Fibroblast of the aortic adventitia (primary cell): ENCODE measurements around the gene CAPN10. TPM values are rescaled to one million over a fixed set of nuclear protein-coding genes. Genes with fewer than 3 reads are reported as not detected.

Experiments used
- DNase-seq: peaks from one replicate; pipeline ENCODE4 v3.0.0-alpha.2; 2010; ENCODE audit warnings: low read depth
- H3K4me3 ChIP-seq: 2 replicates; pipeline ENCODE4 v1.5.1; 2011; ENCODE audit warnings: low read depth, mild to moderate bottlenecking, control low read depth, low read length, moderate library complexity
- CTCF ChIP-seq: IDR thresholded peaks from 2 replicates; pipeline ENCODE4 v1.5.1; 2011; ENCODE audit warnings: mild to moderate bottlenecking, low read length, control low read depth, inconsistent platforms; ENCODE audit not compliant: insufficient read depth
- total RNA-seq: library from RNA; depleted of rRNA; stranded (reverse); fragments of >200 nt; gene quantifications from 2 replicates; pipeline ENCODE4 v1.2.3, GENCODE V29; 2012; ENCODE audit warnings: low replicate concordance

The CAPN10 gene
- total RNA-seq, 1 donor: 14.3 TPM

GRCh38 chr2:240572141-240573031, 14.1 kb upstream of the CAPN10 start:
- no peak for TF ChIP-seq CTCF
- no peak overlapping the region for H3K4me3 ChIP-seq
- no peak for DNase-seq

GRCh38 chr2:240573071-240573515, 13.4 kb upstream of the CAPN10 start:
- DNase-seq: no peak
- H3K4me3 ChIP-seq: no peak overlapping the region
- no peak for TF ChIP-seq CTCF

DNA sequence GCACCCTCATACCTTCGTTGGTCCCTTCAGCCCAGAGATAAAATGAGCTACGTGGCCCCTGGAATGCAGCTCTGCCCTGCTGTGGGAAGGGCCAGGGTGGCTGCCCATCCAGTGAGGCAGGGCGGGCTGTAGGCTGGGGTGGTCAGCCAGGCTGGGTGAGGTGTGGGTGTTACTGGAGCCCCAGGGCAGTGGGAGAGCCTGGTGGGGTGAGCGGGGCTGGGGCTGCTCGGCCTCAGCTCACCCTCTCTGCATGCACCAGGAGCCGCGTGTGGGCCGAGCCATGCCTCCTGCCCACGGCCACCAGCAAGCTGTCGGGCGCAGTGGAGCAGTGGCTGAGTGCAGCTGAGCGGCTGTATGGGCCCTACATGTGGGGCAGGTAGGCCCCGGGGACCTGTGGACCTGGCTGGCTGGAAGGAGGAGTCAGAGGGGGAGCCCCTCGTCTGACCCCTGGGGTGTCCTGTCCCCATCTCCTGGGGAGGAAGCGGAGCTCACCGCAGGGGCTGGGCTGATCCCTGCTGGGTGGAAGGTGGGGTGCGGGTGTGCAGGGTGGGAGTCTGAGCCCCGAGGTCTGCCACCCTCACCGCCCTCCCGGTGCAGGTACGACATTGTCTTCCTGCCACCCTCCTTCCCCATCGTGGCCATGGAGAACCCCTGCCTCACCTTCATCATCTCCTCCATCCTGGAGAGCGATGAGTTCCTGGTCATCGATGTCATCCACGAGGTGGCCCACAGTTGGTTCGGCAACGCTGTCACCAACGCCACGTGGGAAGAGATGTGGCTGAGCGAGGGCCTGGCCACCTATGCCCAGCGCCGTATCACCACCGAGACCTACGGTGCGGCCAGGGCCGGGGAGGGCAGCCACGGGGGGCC, 12.8 kb upstream of the CAPN10 start:
- no peak for TF ChIP-seq CTCF
- DNase-seq: no peak
- no peak overlapping the region for H3K4me3 ChIP-seq

GRCh38 chr2:240574386-240575100, 12.0 kb upstream of the CAPN10 start:
- H3K4me3 ChIP-seq: no peak overlapping the region
- DNase-seq: no peak
- no peak for TF ChIP-seq CTCF

DNA sequence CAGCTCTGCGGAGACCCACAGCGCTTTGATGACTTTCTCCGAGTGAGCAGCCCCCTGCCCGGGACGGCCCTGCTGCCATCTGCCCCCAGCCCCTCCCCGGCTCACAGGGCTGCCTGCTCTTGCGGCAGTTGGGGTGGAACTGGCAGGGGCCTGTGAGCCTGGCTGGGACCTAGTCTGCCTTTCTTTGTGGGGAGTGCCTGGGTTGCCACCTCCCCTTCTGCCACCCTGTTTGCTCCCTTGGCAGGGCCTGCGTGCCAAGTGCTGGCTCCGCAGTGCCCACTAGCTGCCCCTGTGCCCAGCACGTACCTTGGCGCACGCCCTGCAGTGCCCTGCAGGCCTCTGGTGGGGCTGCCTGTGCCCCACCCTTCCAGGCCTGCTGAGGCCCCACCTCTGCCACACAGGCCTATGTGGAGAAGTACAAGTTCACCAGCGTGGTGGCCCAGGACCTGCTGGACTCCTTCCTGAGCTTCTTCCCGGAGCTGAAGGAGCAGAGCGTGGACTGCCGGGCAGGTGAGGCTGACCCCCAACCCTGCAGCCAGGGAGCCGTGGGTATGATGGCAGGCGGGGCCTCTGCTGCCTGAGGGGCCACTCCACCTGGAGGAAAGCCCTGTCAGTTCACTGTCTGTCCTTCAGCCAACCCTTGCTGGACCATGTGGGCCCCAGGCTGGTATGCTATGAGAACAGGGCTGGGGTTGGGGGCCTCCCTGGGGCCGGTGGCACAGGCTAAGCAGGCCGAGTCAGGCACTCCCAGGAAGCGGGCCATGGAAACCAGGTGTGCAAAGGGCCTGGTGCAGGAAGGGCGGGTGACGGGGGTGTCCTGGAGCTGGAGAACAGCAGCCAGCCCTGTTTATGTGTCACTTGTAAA, 11.2 kb upstream of the CAPN10 start:
- no peak for DNase-seq
- H3K4me3 ChIP-seq: no peak overlapping the region
- no peak for TF ChIP-seq CTCF
